Stimulated activated CD4-positive, alpha-beta T cell treated with anti-CD3 and anti-CD28 coated beads, TNF-alpha, amount 100 ng/mL, for 4 hours (primary cell): ENCODE results near the gene HDAC4.

Experiments used
- DNase-seq, 3 experiments: peaks; one replicate each; pipeline ENCODE4 v3.0.0-alpha.2; 2020; ENCODE audit warnings: low read depth in 3 of 3

Gene HDAC4

DNA sequence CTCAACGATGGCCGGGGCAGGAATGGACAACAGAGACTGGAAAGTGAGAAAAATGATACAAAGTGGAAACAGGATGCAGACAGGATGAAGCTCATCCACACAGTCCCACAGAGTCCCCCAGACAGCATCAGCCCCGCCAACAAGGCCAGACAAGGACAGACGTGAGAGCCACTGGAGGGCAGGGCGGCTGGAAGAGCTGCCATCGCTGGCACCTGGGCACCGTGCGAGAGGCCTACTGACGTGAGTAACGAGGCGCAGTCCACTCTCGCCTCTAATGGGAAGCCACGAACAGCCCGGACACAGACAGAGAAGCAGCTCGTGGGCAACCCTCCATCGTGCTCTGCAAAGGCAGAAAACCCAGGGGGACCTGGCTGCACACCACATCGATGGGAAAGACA lies 17.1 kb downstream of the HDAC4 start:
- no peak for DNase-seq

DNA sequence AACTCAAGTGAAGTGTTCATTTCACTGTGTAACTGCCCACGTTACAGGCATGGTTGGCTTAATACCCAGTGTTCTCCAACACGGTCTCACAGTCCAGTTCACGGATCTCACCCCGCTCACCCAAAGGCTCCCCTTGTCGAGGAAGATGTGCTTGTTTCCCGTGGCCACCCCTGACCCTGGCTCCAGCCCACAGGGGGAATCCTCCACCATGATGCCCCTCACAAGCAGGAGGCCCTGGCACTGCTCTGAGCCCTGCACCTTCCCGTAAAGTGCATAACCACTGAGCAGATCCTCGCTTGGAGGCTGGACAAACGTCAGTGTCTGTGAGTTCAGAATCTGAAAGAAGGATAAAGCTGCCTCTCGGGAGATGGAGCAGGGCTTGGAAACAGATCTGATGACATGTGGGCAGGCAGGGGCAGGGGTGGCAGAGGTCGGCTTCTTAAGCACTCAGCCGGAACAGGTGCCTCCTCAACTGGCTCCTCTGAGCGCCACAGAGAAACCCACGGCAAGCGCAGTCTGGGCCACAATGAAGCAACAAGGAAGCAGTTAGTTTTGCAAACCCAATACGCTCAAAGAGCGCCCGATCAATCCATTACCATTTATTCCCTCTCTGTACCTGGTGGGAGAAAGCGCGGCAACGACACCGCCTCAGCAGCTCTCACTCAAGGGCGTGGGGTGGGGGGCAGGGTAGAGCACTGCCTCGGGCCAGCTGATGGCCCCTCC lies 17.6 kb downstream of the HDAC4 start:
- no peak for DNase-seq

DNA sequence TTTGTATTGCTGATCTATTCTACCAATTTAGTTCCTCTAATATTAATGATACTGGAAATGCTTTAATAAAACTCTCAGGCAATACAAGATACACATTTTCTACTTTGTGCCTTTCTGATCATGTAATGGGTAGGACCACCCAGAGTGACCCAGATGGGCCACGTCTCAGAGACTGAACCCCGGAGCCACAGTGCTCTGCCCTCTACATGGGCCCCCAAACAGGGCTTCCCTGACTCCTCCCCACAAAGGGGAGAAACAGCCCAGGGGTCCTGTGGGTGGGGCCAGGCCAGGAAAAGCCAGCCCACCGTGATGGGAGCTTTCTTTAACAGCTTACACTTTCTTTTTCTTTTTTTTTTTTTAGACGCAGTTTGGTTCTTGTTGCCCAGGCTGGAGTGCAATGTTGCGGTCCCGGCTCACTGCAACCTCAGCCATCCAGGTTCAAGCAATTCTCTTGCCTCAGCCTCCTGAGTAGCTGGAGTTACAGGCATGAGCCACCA lies 18.4 kb downstream of the HDAC4 start:
- DNase-seq, result no peak

DNA sequence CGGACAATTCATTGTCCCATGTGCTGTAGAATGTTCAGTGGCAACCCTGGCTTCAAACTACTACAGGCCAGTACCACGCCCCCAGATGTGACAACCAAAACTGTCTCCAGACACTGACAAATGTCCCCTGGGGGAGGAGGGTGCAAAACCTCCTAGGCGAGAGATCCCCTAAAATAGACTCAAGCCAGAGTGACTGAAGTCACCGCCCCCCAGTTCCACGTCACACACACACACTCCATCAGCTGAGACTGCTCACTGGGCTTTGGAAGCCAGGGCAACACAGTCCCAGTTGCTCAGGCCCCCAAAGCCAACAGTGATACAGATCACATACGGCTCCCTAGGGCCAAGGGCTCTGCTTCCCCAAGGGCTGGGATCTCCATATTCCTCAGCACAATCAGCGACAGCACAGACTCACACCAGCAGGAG lies 19.1 kb downstream of the HDAC4 start:
- no peak for DNase-seq

DNA sequence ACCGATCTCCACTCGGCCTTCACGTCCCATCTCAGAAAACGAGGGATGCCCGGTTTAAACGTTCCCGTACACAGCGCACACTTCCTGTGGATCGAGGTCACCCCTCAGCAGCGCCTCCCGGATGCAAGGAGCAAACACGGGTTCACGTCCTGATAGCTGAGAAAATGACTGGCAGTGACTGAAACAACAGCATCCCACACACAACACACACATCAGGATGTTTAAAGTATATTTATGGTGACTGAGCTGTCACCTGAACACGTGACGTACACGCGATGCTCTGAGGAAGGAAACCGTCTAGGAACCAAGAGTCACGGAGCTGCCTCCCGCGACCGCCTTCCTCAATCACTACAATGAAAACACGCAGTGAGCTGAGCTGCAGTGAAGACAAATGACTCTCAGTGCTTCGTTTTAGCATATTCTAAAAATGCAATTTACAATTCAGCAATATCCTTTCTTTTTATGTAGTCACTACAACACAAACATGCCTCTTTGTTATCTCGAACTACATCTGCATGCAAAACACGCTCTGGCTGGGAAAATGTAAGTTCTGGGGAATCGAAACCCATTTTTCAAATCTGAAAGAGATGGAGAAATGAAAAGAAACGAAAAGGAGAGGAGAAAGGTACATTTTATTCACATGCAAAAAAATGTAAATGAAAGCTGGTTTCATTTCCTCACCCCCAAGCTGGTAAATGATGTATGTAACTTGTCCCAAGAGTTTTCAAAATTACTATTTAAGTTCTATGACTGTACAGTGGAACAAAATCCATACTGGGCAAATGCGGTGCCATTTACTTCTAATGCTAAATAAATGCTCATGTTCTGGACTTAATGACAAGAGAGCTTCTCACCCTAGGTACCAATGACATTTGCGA lies 19.8 kb downstream of the HDAC4 start:
- peak; percentile 23 to 54 (median 46) for DNase-seq

DNA sequence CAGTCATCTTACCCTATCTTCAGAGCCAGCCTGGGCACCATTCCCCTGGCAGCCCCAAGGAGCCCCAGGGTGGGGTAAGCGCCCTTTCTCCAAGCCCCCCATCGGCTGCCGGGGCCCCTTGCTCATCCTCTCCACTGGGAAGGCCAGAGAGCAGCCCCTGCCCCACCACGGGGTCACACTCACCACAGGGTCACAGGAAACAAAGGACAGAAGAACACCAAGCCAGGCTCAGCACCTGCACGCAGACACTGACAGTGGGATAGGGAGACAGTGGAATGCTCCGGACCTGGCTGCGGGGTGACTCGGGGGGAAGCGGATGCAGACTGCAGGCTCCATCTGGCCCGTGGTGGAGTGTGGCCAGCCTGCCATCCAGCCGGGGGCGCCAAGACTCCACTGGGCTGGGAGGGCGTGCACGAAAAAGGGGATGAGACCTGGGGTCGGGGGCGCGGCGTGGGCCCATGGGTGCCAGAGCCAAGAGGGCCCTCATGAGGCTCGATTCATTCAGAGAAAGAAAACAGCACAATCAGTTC lies 21.1 kb downstream of the HDAC4 start:
- no peak for DNase-seq

DNA sequence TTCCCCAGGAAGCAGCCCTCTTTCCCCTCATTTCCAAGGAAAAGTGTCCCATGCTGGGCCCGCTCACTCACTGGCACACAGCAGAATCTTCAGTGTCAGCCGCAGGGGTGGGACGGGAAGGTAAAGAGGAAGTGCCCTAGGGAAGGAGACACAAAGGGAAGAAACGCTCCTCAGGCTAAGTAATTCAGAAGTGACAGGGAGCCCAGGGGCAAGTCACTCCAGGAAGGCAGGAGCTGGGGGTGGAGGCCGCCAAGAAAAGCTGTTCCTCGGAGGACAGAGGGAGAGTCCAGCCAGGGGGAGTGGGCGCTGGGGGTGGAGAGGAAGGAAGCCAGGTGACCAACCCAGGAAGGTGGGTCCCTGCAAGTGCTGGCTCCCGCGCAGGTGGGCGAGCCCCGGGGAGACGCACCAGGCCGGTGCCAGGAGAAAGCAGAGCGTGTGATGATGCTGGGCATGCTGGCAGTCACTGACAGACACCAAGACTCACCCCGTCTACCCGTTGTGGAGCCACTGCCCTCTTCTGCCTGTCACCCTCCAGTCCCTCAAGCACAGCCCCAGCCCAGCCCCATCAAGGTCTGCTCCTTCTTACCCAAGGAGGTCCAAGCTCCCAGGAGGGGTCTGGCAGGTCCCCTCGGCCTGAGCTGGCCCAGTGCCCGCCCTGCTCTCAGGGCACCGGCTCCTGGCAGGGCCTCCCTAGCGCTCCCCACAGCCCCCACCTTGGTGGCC lies 21.7 kb downstream of the HDAC4 start:
- no peak for DNase-seq

DNA sequence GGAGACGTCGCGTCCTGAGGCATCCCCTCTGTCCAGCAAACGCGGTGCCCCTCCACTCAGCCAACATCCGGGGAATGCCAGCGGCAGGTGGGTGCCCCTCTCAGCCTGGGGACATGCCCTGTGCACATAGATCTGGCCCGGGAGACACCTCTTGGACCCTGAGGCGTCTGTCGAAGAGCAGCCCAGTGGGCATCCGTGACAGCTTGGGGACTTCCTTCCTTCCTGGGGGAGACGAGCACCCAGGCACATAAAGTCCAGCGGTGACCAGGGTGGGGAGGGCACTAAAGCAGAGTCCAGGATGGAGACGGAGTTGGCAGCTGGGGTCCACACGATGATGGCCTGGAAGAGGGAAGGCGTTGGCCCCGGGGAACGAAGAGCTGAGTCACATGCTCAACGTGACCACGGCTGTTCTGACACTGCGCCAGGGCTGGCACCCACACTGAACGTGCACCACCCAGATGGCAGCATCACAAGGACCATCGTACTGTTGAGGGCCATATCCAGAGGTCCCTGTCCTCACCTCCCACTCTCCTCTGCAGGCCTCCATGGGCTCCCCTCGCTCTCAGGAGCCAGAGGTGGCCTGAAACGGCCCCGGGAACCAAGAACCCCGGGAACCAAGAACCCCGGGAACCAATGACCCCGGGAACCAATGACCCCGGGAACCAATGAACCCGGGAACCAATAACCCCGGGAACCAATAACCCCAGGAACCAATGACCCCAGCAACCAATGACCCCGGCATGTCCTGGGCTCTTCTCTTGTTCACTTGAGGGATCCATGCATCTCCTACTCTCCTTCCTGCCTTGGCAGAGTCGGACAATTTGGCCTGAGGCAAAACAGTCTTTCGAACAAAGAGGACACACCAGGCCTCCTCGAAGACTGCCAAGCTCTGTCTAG lies 22.6 kb downstream of the HDAC4 start:
- DNase-seq, result no peak

DNA sequence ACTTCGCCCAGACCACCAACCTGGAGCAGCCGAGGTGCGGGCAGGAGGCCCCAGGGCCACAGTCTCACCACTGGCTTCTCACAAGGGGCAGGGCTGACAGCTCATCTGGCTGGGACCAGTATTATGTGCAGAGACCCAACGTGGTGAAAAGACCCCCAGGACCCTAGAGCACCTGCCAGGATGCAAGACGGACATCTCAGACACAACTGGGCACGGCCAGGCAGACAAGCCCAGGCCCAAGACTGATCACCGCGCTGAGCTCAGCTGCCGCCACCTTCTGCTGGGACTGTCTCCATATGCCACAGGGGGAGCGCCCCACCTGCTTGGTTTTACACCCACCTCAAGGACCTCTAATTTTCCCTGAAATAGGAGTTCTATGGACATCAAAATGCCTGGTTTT lies 23.2 kb downstream of the HDAC4 start:
- no peak for DNase-seq

DNA sequence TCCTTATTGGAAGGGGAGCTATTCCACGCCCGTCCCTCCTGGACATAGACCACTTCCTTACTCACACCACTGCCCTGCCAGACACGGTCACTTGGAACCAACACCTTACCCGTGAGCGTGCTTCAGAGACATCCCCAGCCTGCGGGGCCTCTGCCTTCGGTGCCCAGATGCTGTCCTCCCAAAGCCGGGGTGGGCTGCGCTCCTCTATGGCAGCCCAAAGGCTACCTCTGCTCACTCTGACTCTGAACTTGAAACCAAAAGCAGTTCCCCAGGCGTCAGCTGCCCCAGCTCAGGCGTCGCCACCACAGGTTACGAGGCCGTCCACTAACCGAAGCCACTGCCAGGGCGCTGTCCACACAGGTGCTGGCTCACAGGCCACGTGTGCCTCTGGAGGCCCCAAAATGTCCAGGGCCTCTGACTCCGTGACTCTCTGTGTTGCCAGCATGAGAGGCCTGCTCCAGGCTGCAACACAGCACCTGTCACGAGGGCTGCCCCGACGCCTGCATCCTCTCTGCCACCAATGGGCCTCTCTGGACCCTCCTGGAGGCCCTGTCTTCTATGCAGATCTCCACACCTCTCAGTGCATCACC lies 23.8 kb downstream of the HDAC4 start:
- no peak for DNase-seq

DNA sequence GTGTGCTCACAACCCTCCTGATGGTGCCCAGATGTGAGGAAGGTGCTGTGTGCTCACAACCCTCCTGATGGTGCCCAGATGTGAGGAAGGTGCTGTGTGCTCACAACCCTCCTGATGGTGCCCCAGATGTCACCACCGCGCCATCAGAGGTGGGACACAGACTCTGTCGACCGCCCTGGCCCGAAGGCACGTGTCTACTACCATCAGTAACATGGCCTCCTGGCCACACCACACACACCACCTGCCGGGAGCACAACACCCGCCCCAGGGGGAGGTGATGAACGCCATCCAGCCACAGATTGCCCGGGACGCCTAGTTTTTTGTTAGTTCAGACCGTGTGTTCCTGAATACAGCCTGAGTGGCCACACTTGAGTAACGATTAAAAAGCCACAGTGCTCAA lies 24.5 kb downstream of the HDAC4 start:
- DNase-seq, result no peak

DNA sequence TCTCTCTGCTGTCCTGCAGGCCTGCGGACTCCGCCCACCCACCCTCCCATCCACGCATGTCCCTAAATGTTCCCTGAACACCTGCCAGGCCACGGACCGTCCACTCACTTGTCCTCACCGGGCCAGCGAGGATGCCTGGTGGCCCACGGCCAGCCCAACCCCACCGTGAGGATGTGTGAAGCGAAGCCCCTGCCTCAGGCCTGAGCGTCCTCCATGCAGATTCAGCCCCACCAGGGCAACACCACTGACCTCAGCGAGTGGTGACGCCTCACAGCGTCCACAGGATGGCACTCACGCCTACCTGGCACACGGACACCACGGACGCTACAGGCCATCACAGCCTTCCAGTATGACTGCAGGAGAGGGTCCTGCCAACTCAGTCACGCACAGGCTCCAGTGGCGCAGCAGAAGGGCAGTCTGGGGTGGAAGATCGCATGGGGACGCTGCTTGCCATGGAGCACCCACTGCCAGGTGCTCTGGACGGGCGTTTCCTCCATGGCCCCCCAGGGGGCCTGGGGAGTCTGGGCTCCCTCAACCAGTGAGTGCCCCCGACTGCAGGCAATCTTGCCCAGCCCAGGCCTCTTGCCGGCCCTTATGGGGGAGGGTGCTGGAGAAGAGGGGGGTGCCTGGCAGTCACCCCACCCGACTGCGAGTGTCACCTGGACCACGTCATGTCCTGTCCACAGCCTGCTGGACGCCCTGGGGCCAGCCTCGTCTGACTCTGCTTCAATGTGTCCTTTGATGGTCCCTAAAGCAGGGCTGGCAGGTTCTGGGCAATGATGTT lies 25.4 kb downstream of the HDAC4 start:
- DNase-seq, result no peak

DNA sequence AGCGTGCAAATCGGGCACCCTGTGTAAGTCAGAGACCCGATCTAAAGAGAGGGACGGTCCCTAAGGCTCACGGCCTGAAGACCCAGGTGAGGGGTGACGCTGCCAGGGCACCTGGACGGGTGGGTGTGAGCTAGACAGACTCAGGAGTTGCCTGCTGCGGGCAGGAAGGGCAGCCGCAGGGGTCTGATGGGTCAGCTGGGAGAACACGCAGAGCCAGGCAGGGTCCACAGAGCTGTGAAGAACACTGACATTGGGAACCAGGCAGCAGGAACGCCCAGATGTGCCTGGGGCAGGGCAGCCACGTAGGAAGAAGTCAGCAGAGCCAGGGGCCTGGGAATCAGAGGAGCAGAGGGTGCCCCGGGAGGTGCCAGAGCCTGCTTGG lies 25.9 kb downstream of the HDAC4 start:
- DNase-seq, result no peak

DNA sequence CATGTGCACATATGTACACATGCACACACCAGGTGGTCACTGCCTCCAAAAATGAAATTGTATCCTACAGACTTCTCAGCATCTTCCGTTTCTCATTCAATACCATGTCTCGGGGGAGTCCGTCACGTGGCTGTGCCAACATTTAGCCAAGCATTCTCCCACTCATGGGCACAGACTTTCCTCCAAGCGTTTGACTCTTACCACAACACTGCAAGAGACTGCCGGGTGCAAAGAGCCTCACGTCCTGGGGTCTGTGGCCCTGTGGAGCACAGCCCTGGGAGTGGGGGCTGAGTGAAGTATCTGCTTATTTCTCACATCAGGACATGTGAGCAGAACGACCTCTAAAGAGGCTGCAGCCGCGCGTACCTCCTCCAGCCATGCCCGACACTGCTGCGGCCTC lies 28.0 kb downstream of the HDAC4 start:
- DNase-seq, result no peak

DNA sequence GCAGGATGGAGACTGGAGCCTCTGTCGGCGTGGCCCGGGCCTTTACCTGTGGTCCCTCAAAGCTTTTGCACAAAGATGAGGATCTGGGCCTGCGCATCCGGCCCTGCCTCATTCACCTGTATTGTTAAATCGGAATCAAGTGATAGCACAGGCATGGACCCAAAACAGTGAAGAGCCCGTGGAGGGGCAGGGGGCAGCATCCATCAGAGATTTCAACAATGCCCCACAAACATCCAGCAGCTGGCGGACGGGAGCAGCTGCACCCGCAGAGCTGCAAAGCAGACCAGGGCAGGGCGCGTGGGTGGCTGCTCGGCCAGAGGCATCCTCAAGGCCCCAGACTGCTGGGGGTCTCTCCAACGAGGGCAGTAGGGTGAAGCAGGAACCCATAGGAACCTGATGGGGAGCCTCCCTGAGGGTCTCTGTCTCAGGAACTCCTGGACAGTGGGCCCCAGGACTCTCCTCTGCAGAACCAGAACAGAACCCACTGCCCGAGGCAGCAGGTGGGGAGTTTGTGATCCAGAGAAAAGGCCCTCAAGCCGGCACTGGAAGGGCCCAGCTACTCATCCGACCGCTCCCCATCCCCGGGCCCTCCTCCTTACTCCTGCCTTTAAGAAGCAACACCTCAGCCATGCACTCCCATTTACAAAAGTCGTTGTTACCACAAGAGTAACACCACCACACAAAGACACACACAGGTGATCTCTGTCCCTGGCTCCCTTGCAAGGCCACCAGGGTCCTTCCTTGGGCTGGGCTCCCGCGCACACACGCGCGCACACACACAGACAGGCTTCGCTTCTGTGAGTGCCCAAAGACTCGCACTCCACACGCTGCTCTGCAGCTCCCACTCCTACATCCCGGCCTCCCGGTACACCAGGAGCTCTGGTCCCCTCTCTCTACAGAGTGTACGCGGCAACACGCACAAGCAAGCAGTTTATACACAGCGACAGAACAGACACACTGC lies 28.8 kb downstream of the HDAC4 start:
- DNase-seq, result no peak

DNA sequence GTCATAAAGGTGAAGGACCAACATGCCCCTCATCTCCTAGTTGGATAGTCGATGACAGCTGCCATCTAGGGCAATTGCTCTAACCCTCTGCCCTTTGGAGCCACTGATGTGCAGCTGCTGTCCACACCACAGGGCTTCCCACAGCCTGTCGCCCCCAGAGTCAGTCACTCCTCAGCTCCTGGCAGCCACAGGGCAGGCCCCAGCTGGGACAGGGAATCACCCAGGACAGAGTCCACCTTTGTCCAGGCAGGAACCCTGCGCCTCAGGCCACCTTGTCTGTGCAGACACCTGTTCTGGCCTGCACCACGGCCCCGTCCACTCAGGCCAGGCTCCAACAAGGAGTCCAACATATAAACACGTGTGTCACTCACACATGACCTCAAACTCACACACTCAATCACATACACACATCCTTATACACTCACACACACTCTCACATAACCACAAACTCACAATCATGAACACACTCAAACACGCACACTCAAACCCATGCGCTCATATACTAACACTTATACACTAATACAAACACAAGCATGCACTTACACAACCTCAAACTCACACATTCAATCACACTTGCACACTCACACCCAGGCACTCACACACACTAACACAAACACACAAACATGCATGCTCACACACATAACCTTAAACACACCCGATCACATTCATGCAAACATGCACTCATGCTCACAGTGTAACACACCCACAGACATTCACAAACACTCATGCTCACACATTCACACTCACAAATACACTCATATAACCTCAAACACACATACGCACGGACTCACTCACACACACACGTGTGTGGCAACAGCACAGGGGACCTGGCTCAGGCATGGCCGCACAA lies 29.7 kb downstream of the HDAC4 start:
- no peak for DNase-seq

DNA sequence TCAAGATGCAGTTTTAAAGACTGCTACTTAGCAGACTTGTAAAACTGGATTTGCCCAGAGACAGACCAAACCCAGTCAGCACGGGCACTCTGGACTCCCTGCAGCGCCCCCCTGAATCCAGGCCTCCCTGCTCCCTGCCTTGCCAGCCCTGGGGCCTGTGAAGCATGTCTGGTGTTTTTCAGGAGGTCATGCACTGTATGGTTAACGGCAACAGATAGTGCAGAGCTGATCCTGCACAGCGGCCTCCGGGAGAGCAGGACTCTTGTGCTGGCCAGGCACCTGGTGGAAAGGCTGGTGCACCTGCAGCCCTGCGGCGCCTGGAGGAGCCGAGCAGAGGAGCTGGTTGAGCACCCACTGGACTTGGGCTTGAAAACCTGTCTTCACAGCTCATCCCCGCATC lies 30.4 kb downstream of the HDAC4 start:
- no peak for DNase-seq
